Bone marrow (tissue), 2 donors: ENCODE measurements around the gene LRP1.

Experiments used
- DNase-seq, 2 donors: peaks; one replicate each; lab custom pipeline; 2025; lab: John Stamatoyannopoulos, UW

Gene LRP1

DNA sequence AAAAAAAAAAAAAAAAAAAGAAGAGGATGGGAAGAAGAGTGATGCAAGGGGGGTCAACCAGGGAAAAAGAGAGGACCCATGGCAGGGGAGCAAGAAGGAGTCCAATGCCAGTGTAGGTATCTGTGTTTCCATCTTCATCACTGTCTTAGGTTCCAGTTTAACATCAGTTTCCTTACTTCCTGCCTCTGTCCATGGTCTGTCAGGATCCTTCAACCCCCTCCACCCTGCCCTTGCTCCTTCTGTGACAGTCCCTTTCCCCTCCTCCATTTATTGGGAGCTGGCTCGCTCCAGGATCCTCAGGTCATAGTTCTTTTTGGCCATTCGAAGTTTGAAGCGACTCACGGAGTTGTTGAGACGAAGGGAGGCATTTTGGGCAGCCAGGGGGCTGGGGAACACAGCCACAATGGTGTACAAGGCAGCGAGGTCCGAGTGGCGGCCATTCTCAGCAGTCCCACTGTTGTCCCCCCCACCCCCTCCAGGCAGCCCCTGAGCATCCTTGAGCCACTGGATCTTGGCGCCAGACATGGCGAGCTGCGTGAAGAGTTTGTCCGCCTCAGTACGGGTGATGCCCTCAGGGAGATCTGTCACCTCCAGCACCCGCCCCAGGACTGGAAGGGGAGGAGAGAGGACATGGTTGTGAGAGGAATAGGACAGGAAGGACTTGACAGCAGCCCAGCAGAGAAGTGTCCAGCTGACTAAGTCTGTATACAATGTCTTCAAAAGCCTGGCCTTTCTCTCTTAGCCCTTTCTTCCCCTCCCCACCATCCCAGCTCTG lies 126.4 kb downstream of the LRP1 start:
- no peak for DNase-seq

- DNase-seq = no peak
These were observed 127.6 kb downstream of the LRP1 start for GRCh38 chr12:57255916-57256315.

DNA sequence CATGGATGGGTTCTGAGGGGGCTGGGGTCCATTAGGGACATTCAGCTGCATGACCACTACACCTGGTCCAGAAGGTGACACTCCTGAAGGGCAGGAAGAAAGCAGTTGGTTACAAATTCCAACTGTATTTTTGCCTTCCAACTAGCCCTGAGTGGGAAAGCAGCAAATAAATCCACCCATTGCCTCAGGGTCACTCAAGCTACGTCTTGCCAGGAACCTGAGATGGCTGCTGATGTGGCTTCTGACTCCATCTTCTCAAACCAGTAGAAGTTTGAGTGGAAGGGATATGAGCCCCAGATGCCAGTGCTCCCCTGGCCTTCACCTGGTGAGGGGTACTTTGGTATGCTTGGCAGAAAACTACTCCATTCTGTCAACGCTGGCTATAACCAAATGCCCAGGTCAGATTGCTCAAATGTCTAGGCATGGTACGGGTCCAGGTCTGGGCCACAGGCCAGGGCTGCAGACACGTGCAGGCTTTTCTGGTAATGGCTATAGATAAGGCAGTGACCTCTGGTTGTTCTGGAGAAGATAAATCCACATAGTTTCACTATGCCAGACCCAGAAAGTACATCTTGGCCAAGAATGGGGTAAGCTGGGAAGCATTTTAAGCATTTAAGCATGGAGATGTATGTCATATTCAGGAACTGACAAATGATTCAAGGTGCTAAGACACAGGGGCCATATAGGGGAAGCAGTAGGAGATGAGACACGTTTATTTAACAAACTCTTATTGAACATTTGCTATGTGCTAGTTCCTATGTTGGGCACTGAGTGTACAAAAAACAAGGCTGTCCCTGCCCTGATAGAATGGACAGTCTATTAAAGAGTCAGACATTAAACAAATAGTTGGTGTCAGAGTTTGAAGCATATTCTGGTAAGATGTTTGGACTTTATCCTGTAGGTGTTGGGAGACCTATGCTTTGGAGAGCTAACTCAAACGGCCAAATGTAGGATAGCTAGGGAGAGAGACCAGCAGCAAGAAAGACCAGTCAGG lies 131.0 kb downstream of the LRP1 start:
- no peak for DNase-seq

DNA sequence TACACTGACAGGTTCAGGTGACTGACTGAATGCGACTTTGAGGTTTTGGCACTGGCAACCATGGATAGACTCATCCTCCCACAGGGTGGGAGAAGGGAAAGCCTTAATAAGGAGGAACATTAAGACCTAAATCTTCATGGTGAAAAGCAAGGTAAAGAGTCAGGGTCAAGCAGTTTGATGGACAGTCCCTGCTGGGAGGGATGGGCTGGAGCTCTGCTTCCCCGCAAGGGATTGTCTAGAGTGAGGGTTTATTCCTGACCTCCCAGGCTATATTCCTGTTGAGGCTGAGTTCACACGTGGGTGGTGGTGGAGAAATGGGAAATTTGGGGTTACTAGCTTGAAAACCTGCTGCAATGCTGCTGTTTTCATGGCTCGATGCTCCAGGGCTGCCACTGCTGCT lies 132.1 kb downstream of the LRP1 start:
- DNase-seq = no peak

GRCh38 chr12:57261428-57261865 lies 133.2 kb downstream of the LRP1 start:
- DNase-seq = no peak

DNA sequence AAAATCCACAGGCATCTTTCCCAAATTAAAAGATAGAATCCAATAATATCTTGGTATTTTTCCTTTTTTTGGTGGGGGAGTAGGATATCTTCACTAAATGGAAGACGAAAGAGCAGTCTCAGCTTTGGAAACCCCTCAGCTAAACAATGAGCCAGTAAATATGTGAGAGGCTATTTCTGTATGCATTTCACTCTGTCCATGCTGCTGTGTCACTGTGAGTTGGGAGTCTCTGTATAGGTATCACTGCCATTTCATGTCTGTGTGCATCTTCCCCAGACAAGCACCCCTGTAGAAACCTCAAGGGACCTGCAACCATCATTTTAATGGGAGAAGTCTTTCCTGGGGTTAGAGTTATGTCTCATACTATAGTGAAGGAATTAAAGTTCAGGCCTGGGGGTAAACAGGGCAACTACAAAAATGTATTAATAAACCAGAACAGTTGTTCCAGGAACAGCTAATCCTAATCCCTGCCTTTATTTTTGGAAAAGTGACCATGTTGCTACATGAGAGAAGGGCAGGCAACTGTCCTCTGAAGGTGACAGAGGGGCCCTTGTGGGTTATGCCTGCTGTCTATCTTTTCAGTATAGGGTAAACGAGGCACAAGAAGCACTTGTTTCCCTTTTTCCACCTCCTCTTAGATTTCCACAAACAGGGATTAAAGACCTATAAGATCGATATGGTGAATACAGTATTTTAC lies 134.0 kb downstream of the LRP1 start:
- no peak for DNase-seq
